Heart left ventricle (tissue), 16 donors: Measurements from ENCODE around the gene DUSP22. TPM values are rescaled to one million over a fixed set of nuclear protein-coding genes. Genes with fewer than 3 reads are reported as not detected.

Experiments used
- ATAC-seq, 4 donors: fragments of 200-7000 bp; cut with Tn5 transposase; one replicate each; pipeline ENCODE4 v1.9.1; 2020 to 2022; ENCODE audit warnings: moderate library complexity in 4 of 4, mild to moderate bottlenecking in 3 of 4, moderate number of reproducible peaks in 1 of 4
- DNase-seq, 5 donors: peaks; one replicate each; pipeline ENCODE4 v3.0.0-alpha.2; 2020
- H3K27ac ChIP-seq, 12 donors: fragments of 200-600 bp; sonication (generic) in 4 of 12; one replicate each; pipeline versions ENCODE4 v1.5.0 to v1.8.0; 2016 to 2022; ENCODE audit warnings: mild to moderate bottlenecking in 2 of 12
- H3K27me3 ChIP-seq, 9 donors: fragments of 200-600 bp; sonication (generic) in 2 of 9; one replicate each; pipeline versions ENCODE4 v1.5.1 to v1.8.0; 2016 to 2022; ENCODE audit warnings: mild to moderate bottlenecking in 3 of 9
- H3K36me3 ChIP-seq, 9 donors: fragments of 200-600 bp; sonication (generic) in 2 of 9; one replicate each; pipeline versions ENCODE4 v1.5.0 to v1.8.0; 2018 to 2022; ENCODE audit warnings: mild to moderate bottlenecking in 2 of 9
- H3K4me1 ChIP-seq, 12 donors: fragments of 200-600 bp; sonication (generic) in 4 of 12; one replicate each; pipeline versions ENCODE4 v1.5.0 to v1.8.0; 2016 to 2022; ENCODE audit warnings: mild to moderate bottlenecking in 3 of 12
- H3K4me3 ChIP-seq, 12 donors: fragments of 200-600 bp; sonication (generic) in 4 of 12; one replicate each; pipeline versions ENCODE4 v1.5.0 to v1.8.0; 2017 to 2022; ENCODE audit warnings: mild to moderate bottlenecking in 9 of 12, moderate library complexity in 4 of 12
- H3K9me3 ChIP-seq, 12 donors: fragments of 200-600 bp; sonication (generic) in 4 of 12; one replicate each; pipeline versions ENCODE4 v1.5.0 to v1.8.0; 2016 to 2022; ENCODE audit warnings: mild to moderate bottlenecking in 1 of 12
- POLR2A ChIP-seq, 2 donors: fragments of 450-650 bp; IDR thresholded peaks; one replicate each; pipeline ENCODE4 v1.6.1; 2017; ENCODE audit warnings: antibody characterized with exemption in 2 of 2, mild to moderate bottlenecking in 2 of 2, moderate library complexity in 2 of 2
- WGBS, 4 donors: extraction: QIAGEN DNeasy Blood & Tissue Kit in 2 of 4; methylation state at CpG; one replicate each; pipeline versions ENCODE4 v1.1.5 to v1.1.7; 2013 to 2018; 5-methylcytosine and 5-hydroxymethylcytosine counted together
- intact Hi-C, 10 donors: fragments of 100-400 bp; cut with DNase I; formaldehyde crosslinking; loops; one replicate each; pipeline versions ENCODE4 v1.11.1 to v1.14.2; 2022
- polyA plus RNA-seq, 2 donors: library from polyadenylated mRNA; stranded (reverse); fragments of 200-250 nt; gene quantifications; one replicate each; pipeline ENCODE4 v1.2.3, GENCODE V29; 2013
- total RNA-seq, 9 donors: library from RNA; depleted of rRNA in 2 of 9; stranded (reverse); fragments of >200 nt in 2 of 9; fragmentation: NEBNext Ultra II Directional in 3 of 9; extraction: Animal tissue kit (Norgen Biotek cat#: 25700) in 3 of 9; gene quantifications; one replicate each; pipeline versions ENCODE4 v1.1.0 to v1.2.4, GENCODE V29; 2016 to 2023
- TF ChIP-seq, protein P1 (sequence below), 12 donors: fragments of 200-600 bp; sonication (generic) in 4 of 12; IDR thresholded peaks; one replicate each; pipeline versions ENCODE4 v1.5.0 to v1.8.0; 2018 to 2022; ENCODE audit warnings: antibody characterized with exemption in 12 of 12, mild to moderate bottlenecking in 5 of 12
- donor health status: ischemic (EF 13 %, LVEDD 7.1; RV severe dilation, severe dysfunction).
- donor health status: healthy with polysubstance abuse.
- donor health status: DM: no; HTN: yes; CAD: no.
- donor health status: DM: no; HTN: no; CAD: no.
- donor health status: ischemic (EF 25% LVEDD 6.9; RV normal size, moderate dysfunction).
- donor health status: ischemic (EF 25% LVEDD 5.7; RV mildly dilated, moderate dysfunction).
- donor health status: healthy.
- donor health status: DM: yes; HTN: yes; CAD: no.
- donor health status: ischemic (EF 35%, LVEDD 5.7; RV mildly dilated, moderate dysfunction).
- donor health status: nonischemic (EF 11% LVEDD 7.7; RV severe dilation, severe dysfunction).
- donor health status: DM: yes; HTN: yes; CAD: no.
- donor health status: PGD.
- donor health status: ischemic (EF 29% LVEDD 5.4; RV normal size, mild dysfunction).
- donor health status: nonischemic (EF 23%, LVEDD 6.1; RV moderate dilation, normal function).

The DUSP22 gene
- total and polyA plus RNA-seq, 11 donors = 33.4 to 79.9 (median 48.2) TPM

DNA sequence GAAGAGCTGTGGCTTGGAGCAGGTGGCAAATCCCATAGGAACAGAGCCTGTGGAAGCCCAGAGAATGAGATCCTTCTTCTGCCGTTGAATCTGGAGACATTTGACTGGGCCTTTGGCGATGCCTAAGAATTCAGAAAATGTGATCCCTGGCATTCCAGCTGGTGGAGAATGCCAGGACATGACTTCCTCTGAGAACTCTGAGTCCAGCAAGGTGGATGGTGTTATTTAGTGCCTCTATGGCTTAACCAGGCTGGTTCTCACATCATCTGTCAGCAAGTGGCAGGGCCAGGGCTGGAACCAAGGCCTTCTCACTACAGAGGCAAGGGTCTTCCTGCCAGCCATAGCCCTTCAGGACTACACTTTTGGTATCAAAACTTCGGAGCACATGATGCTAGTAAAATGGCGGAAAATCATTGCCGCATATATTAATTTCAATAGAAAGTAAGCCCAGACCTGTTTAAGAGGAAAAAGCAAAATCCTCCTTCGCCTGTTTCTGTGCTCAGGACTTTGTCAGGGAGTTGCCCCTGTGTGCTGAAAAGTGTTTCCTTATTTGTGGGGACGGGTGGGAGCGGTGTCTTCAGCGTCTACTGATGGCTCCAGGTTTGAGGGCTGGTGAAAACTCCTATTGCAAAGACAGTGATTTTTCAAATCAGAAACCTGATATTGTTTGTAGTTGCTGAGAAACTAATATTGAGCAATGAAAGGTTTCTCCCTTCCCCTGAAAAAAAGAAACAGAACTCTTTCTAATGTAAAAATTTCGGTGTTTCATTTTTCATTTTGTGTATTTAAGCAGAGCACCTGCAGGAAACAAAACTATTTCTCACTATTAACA is 23.9 kb downstream of the DUSP22 start:
- no peaks in the 10 kb centered on the region for H3K9me3 ChIP-seq
- ATAC-seq = no peak
- no peak overlapping the region for H3K27ac ChIP-seq
- TF ChIP-seq, protein P1, sequence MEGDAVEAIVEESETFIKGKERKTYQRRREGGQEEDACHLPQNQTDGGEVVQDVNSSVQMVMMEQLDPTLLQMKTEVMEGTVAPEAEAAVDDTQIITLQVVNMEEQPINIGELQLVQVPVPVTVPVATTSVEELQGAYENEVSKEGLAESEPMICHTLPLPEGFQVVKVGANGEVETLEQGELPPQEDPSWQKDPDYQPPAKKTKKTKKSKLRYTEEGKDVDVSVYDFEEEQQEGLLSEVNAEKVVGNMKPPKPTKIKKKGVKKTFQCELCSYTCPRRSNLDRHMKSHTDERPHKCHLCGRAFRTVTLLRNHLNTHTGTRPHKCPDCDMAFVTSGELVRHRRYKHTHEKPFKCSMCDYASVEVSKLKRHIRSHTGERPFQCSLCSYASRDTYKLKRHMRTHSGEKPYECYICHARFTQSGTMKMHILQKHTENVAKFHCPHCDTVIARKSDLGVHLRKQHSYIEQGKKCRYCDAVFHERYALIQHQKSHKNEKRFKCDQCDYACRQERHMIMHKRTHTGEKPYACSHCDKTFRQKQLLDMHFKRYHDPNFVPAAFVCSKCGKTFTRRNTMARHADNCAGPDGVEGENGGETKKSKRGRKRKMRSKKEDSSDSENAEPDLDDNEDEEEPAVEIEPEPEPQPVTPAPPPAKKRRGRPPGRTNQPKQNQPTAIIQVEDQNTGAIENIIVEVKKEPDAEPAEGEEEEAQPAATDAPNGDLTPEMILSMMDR (IDR thresholded peaks at IDR 0.05) = no peak
- no peak for TF ChIP-seq POLR2A (IDR thresholded peaks at IDR 0.05)
- no peak overlapping the region for H3K4me3 ChIP-seq
- H3K27me3 ChIP-seq = no peaks in the 10 kb centered on the region
- H3K4me1 ChIP-seq = peaks cover 0 to 57% (median 17%) of the 10 kb centered on the region in 12 donors
- intact Hi-C loops = no loop called here
- WGBS, 4 donors = 77 to 79% (median 78%) methylated on average over 10 of the region's 10 CpGs
- H3K36me3 ChIP-seq = no peaks in the 10 kb centered on the region
- DNase-seq = no peak

DNA sequence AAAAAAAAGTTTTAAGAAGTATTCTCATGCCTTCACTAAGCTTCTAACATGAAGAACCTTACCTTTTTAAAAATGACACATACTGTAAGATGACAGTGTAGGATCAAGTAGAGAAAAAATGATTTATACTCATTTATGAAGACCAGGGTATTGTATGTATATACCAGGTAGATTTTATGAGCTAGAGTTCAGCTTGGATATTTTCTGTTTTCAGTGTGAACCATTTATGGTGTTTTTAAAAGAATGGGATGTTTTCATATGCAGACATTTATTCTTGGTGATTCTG is 24.4 kb downstream of the DUSP22 start:
- intact Hi-C loops = no loop called here
- no peak overlapping the region for H3K4me3 ChIP-seq
- no peak for TF ChIP-seq POLR2A (IDR thresholded peaks at IDR 0.05)
- TF ChIP-seq, protein P1 (IDR thresholded peaks at IDR 0.05) = no peak
- DNase-seq = no peak
- no peak for ATAC-seq
- H3K27me3 ChIP-seq = no peaks in the 10 kb centered on the region
- peaks cover 0 to 59% (median 14%) of the 10 kb centered on the region in 12 donors for H3K4me1 ChIP-seq
- H3K27ac ChIP-seq = no peak overlapping the region
- no peaks in the 10 kb centered on the region for H3K36me3 ChIP-seq
- H3K9me3 ChIP-seq = no peaks in the 10 kb centered on the region

DNA sequence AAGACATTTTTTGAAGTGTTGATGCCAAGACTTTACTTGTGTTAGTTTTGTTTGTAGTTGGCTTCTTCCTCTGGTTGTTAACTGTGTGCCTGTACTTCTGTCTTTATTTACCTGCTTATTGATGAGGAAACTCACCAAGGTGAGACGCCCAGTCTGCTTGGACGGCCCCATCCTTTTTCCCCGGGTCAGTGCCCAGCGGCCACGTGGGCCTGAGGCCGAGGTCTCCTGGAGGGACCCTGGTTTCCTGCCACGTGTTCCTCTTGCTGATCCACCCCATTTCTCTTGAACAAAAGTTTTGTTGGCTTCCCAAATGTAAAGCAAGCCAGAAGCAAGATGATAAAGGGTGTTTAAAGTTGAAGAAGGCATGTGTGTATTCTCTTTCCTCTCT is 24.8 kb downstream of the DUSP22 start:
- no peak for ATAC-seq
- no peak overlapping the region for H3K4me3 ChIP-seq
- H3K27ac ChIP-seq = no peak overlapping the region
- WGBS, 4 donors = 66 to 73% (median 72%) methylated on average over 7 of the region's 7 CpGs
- H3K4me1 ChIP-seq = peaks cover 0 to 59% (median 12%) of the 10 kb centered on the region in 12 donors
- no peak for DNase-seq
- TF ChIP-seq, protein P1 (IDR thresholded peaks at IDR 0.05) = no peak
- TF ChIP-seq POLR2A (IDR thresholded peaks at IDR 0.05) = no peak
- intact Hi-C loops = no loop called here
- no peaks in the 10 kb centered on the region for H3K36me3 ChIP-seq
- H3K27me3 ChIP-seq = no peaks in the 10 kb centered on the region
- H3K9me3 ChIP-seq = no peaks in the 10 kb centered on the region

DNA sequence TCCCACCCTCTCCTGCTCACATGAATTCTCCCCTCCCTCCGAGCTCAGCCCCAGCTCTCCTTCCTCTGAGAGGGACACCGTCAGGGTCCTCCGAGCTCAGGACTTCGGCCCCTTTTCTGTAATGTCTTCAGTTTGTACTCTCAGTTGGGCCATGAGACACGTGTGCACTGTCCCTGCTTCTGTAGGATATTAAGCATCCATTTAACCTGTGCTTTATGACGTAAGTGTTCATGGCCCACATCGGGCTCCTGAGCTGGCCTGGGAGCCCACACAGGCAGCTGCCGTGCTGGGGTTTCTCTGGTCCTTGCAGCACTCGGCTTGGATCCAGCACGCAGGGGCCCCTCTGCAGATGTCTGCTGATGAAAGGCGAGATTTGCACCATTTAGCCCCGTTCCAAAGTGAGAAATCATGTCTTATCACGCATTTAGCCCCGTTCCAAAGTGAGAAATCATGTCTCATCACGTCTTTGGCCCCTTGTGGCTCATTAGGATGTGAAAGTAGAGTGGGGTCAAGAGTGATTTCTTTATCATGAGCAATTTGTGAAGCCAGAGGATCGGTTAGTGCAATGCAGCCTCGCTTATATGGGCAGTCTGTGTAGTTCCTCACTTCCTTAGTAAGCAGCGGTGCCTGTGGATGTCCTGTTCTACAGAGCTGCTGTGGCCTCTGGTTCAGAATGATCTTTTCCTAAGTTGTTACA is 25.3 kb downstream of the DUSP22 start:
- Histone ChIP-seq H3K4me1 (peaks cover 0 to 59% (median 7%) of the 10 kb centered on the region in 12 donors), H3K27me3 (no peaks in the 10 kb centered on the region), H3K4me3 (no peak overlapping the region), H3K36me3 (no peaks in the 10 kb centered on the region), H3K9me3 (no peaks in the 10 kb centered on the region), H3K27ac (no peak overlapping the region)
- peak in 1 of 4 donors; percentile 15 for ATAC-seq
- 70 to 80% (median 73%) methylated on average over 18 of the region's 18 CpGs for WGBS, 4 donors
- DNase-seq = no peak
- intact Hi-C loops = no loop called here
- no peak for TF ChIP-seq POLR2A (IDR thresholded peaks at IDR 0.05)
- TF ChIP-seq, protein P1 (IDR thresholded peaks at IDR 0.05) = no peak
